HAP-1 (cell line): Measurements from ENCODE around the gene MAP7.

Source experiments
- DNase-seq, 2 experiments: peaks; one replicate each; pipeline ENCODE4 v3.0.0-alpha.2; 2016 to 2020; ENCODE audit warnings: low spot score in 2 of 2
- H3K27me3 ChIP-seq: fragments of 250-450 bp; sonication (Bioruptor Pico); 2 replicates; pipeline ENCODE4 v1.5.1; 2020; ENCODE audit warnings: low read depth, mild to moderate bottlenecking, moderate library complexity
- H3K36me3 ChIP-seq: fragments of 250-450 bp; sonication (Bioruptor Pico); replicated peaks from 2 replicates; pipeline ENCODE4 v1.5.1; 2020; ENCODE audit warnings: mild to moderate bottlenecking
- H3K4me1 ChIP-seq: fragments of 250-450 bp; sonication (Bioruptor Pico); 2 replicates; pipeline ENCODE4 v1.5.1; 2020; ENCODE audit warnings: mild to moderate bottlenecking
- H3K4me3 ChIP-seq: fragments of 250-450 bp; sonication (Bioruptor Pico); 2 replicates; pipeline ENCODE4 v1.5.1; 2020; ENCODE audit warnings: mild to moderate bottlenecking, moderate library complexity
- H3K9me3 ChIP-seq: fragments of 250-450 bp; sonication (Bioruptor Pico); 2 replicates; pipeline ENCODE4 v1.5.1; 2020; ENCODE audit warnings: mild to moderate bottlenecking, moderate library complexity
- in situ Hi-C: fragments of 300-500 bp; cut with MboI; formaldehyde crosslinking; loops from 3 replicates; pipeline ENCODE4 v1.14.3; 2020; ENCODE audit warnings: low sequenced_read_pairs, inconsistent platforms, mixed read lengths

Gene MAP7

GRCh38 chr6:136341367-136341766 is 208.9 kb downstream of the MAP7 start:
- Histone ChIP-seq H3K4me3 (no peak overlapping the region), H3K4me1 (no peaks in the 10 kb centered on the region), H3K27me3 (no peaks in the 10 kb centered on the region), H3K36me3 (0 out of 2 replicates have a peak, but pooled peaks cover 5% of the 10 kb centered on the region), H3K9me3 (no peaks in the 10 kb centered on the region)
- no peak for DNase-seq
- in situ Hi-C loops, result loop anchor here (10.0 kb wide), 1 partner anchor 203 kb away; no protein-coding TSS in a partner anchor

DNA sequence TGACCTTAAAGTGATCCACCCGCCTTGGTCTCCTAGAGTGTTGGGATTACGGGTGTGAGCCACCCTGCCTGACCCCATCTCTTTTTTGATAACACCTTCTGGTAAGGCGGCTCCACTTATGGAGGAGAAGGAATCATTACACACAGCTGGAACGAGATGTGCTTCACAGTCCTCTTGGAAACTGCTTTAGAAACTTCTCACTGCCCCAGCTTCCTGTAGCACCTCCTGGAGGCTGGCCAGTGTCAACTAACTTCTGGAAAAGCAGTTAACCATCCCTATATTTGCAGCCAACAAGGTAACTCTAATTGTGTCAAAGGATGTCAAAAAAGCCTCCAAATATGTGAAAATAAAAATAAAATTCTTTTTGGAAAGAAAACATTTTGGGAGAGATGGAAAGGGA is 211.7 kb downstream of the MAP7 start:
- in situ Hi-C loops, result no loop called here
- Histone ChIP-seq H3K36me3 (no peaks in the 10 kb centered on the region), H3K9me3 (no peaks in the 10 kb centered on the region), H3K27me3 (no peaks in the 10 kb centered on the region), H3K4me3 (no peak overlapping the region), H3K4me1 (no peaks in the 10 kb centered on the region)
- DNase-seq, result no peak

GRCh38 chr6:136337606-136338005 is 212.6 kb downstream of the MAP7 start:
- DNase-seq, result no peak
- no peaks in the 10 kb centered on the region for H3K36me3 ChIP-seq
- H3K9me3 ChIP-seq, result no peaks in the 10 kb centered on the region
- no peaks in the 10 kb centered on the region for H3K27me3 ChIP-seq
- no peaks in the 10 kb centered on the region for H3K4me1 ChIP-seq
- in situ Hi-C loops, result no loop called here
- no peak overlapping the region for H3K4me3 ChIP-seq

DNA sequence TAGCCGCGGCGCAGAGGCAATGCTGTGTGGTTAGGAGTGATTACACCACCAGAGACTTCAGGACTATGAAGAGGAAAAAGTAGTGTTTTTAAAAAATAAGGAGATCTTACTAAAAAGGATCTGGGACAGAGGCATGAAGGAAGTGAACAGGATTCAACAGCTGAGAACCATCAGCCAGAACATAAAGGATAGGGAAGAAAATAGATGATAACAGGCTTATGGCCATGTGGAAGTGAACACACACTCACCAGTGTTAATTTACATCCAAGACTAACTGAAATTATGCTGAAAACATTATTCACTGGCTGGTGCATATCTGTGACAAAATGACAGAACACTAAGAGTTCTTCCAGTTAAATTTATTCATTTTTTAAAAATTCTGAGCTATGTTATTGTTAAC is 213.1 kb downstream of the MAP7 start:
- Histone ChIP-seq H3K4me3 (no peak overlapping the region), H3K27me3 (no peaks in the 10 kb centered on the region), H3K4me1 (no peaks in the 10 kb centered on the region), H3K9me3 (no peaks in the 10 kb centered on the region), H3K36me3 (no peaks in the 10 kb centered on the region)
- in situ Hi-C loops, result no loop called here
- DNase-seq, result no peak

- in situ Hi-C loops, result no loop called here
- H3K4me3 ChIP-seq, result no peak overlapping the region
- H3K4me1 ChIP-seq, result no peaks in the 10 kb centered on the region
- no peaks in the 10 kb centered on the region for H3K36me3 ChIP-seq
- H3K27me3 ChIP-seq, result no peaks in the 10 kb centered on the region
- no peaks in the 10 kb centered on the region for H3K9me3 ChIP-seq
- no peak for DNase-seq
These were observed 214.4 kb downstream of the MAP7 start for GRCh38 chr6:136335736-136336363.

DNA sequence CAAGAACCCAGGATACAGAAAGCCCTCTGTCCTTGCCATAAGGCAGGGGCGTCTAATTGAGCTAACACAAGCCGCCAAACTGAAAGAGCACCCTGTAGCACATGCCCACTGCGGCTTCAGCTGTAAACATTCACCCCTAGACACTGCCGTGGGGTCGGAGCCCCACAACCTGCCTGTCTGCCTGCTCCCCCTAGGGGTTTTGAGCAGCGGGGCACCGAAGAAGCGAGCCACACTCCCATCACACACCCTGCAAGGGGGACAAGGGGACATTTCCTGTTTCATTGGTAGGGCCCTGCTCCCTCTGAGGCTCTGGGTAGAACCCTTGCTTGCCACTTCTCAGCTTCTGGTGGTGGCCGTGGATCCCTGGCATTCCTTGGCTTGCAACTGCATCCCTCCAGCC is 215.4 kb downstream of the MAP7 start:
- no peaks in the 10 kb centered on the region for H3K27me3 ChIP-seq
- H3K9me3 ChIP-seq, result no peaks in the 10 kb centered on the region
- no peaks in the 10 kb centered on the region for H3K36me3 ChIP-seq
- peak in 1 of 2 experiments; percentile 34 for DNase-seq
- in situ Hi-C loops, result no loop called here
- peaks cover 3% of the 10 kb centered on the region; the same call in 1 of the 2 replicates for H3K4me1 ChIP-seq
- H3K4me3 ChIP-seq, result no peak overlapping the region

- Histone ChIP-seq H3K27me3 (no peaks in the 10 kb centered on the region), H3K4me1 (peaks cover 5% of the 10 kb centered on the region; the same call in 1 of the 2 replicates), H3K4me3 (no peak overlapping the region), H3K9me3 (no peaks in the 10 kb centered on the region), H3K36me3 (no peaks in the 10 kb centered on the region)
- DNase-seq, result no peak
- in situ Hi-C loops, result no loop called here
These were observed 215.8 kb downstream of the MAP7 start for GRCh38 chr6:136334465-136334846.

- no peak for DNase-seq
- Histone ChIP-seq H3K4me3 (no peak overlapping the region), H3K9me3 (no peaks in the 10 kb centered on the region), H3K36me3 (no peaks in the 10 kb centered on the region), H3K4me1 (peaks cover 5% of the 10 kb centered on the region; the same call in 1 of the 2 replicates), H3K27me3 (no peaks in the 10 kb centered on the region)
- in situ Hi-C loops, result no loop called here
These were observed 216.3 kb downstream of the MAP7 start for GRCh38 chr6:136333824-136334464.

- Histone ChIP-seq H3K36me3 (no peaks in the 10 kb centered on the region), H3K4me1 (peaks cover 5% of the 10 kb centered on the region; the same call in 1 of the 2 replicates), H3K27me3 (no peaks in the 10 kb centered on the region), H3K9me3 (no peaks in the 10 kb centered on the region), H3K4me3 (no peak overlapping the region)
- in situ Hi-C loops, result no loop called here
- DNase-seq, result no peak
These were observed 218.8 kb downstream of the MAP7 start for GRCh38 chr6:136331461-136331860.

DNA sequence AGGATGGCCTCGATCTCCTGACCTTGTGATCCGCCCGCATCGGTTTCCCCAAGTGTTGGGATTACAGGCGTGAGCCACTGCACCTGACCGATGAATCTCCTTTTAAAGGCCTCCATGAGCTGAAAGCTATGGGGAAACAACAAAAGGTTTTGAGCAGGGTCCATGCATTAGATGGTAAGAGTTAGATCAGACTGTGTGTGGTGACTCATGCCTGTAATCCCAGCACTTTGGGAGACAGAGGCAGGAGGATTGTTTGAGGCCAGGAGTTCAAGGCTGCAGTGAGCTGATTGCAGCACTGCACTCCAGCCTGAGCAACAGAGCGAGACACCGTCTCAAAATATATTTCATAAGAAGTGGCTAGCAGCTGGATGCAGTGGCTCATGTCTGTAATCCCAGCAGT is 219.6 kb downstream of the MAP7 start:
- H3K4me1 ChIP-seq, result peaks cover 5% of the 10 kb centered on the region; the same call in 1 of the 2 replicates
- in situ Hi-C loops, result no loop called here
- no peak for DNase-seq
- no peaks in the 10 kb centered on the region for H3K36me3 ChIP-seq
- no peaks in the 10 kb centered on the region for H3K9me3 ChIP-seq
- H3K4me3 ChIP-seq, result no peak overlapping the region
- H3K27me3 ChIP-seq, result no peaks in the 10 kb centered on the region

DNA sequence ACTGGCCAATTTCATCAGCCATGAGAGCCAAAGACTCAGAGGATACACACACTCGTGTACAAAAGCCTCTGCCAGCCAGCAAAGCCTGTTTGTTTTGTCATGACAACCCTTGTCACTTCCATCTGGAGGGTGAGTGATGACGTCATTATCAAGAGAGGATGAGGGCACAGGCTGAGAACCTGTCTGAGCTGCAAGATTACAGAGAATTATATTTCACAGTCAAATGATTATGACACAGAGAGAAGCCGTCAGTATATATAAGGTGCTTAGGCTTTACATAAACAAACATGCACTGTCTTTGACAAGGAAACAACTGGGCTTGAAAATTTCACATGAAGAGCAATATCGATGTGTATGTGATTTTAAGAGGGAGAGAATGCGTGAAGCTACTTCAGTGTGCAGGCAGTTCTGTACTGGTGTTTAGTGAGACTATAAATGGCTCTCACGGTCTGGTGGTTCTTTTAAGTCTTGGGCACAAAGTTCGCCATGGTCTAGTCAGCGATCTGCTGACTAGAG is 224.1 kb downstream of the MAP7 start:
- no peak for DNase-seq
- Histone ChIP-seq H3K9me3 (no peaks in the 10 kb centered on the region), H3K36me3 (no peaks in the 10 kb centered on the region), H3K4me1 (peaks cover 14% of the 10 kb centered on the region), H3K27me3 (no peaks in the 10 kb centered on the region), H3K4me3 (no peak overlapping the region)
- in situ Hi-C loops, result no loop called here

DNA sequence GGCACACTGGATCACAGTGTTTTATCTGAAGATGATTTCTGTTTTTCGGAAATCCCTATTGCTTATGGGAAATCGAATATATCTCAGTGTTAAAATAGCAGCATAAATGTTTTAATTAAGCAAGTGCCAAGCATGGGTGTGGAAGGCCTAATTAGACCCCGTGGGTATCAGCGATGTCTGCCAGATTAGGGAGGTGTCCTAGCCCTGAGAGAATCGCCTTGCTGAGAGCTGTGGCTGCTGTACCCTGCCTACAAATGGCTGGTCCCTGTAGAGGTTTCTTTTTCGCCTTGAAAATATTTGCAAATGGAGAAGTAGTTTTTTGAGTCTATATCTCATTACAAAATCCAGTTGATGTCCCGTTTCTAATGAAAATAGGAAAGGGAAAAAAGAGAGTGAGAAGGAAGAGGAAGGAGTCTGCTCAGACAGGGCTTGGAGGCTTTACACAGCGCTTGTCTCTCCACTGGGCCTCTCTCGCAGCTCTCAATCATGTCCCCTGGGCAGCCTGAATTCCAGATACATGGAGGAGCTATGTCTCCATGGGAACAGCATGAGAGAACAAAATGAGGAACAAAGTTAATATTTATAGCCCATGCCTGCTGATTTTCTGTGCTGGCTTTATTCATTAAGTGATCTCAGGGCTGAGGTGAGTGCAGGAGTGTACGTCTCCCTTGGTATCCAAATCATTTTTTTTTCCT is 225.4 kb downstream of the MAP7 start:
- no peaks in the 10 kb centered on the region for H3K27me3 ChIP-seq
- no peak overlapping the region for H3K4me3 ChIP-seq
- in situ Hi-C loops, result no loop called here
- no peaks in the 10 kb centered on the region for H3K36me3 ChIP-seq
- peaks cover 11% of the 10 kb centered on the region for H3K4me1 ChIP-seq
- DNase-seq, result no peak
- no peaks in the 10 kb centered on the region for H3K9me3 ChIP-seq

GRCh38 chr6:136323431-136324112 is 226.7 kb downstream of the MAP7 start:
- in situ Hi-C loops, result no loop called here
- no peaks in the 10 kb centered on the region for H3K27me3 ChIP-seq
- H3K4me1 ChIP-seq, result peaks cover 9% of the 10 kb centered on the region
- peak; percentile 72 to 84 for DNase-seq
- no peak overlapping the region for H3K4me3 ChIP-seq
- H3K9me3 ChIP-seq, result no peaks in the 10 kb centered on the region
- H3K36me3 ChIP-seq, result no peaks in the 10 kb centered on the region
